H9 (cell line): ENCODE measurements around the gene ACSL3. TPM values are rescaled to one million over a fixed set of nuclear protein-coding genes. Genes with fewer than 3 reads are reported as not detected.

Experiments used
- DNase-seq: peaks from one replicate; pipeline ENCODE4 v3.0.0-alpha.2; 2017
- H2AFZ ChIP-seq: one replicate; pipeline ENCODE4 v1.6.1; 2013; ENCODE audit warnings: mild to moderate bottlenecking, low read length, control low read depth, moderate library complexity
- H2AK5ac ChIP-seq: 2 replicates; pipeline ENCODE4 v1.6.1; 2013; ENCODE audit warnings: low read length, control low read depth, mixed read lengths; ENCODE audit not compliant: insufficient read length
- H2BK120ac ChIP-seq: one replicate; pipeline ENCODE4 v1.6.1; 2013; ENCODE audit warnings: low read depth, mild to moderate bottlenecking, low read length, control low read depth, inconsistent platforms; ENCODE audit not compliant: poor library complexity, severe bottlenecking
- H2BK12ac ChIP-seq: 2 replicates; pipeline ENCODE4 v1.6.1; 2013; ENCODE audit warnings: low read length, control low read depth, mixed read lengths, low read depth; ENCODE audit not compliant: insufficient read length
- H2BK15ac ChIP-seq: 2 replicates; pipeline ENCODE4 v1.6.1; 2013; ENCODE audit warnings: low read depth, low read length, control low read depth
- H2BK20ac ChIP-seq: one replicate; pipeline ENCODE4 v1.6.1; 2013; ENCODE audit warnings: low read depth, mild to moderate bottlenecking, low read length, control low read depth, inconsistent platforms; ENCODE audit not compliant: poor library complexity, severe bottlenecking
- H2BK5ac ChIP-seq: 2 replicates; pipeline ENCODE4 v1.6.1; 2013; ENCODE audit warnings: low read length, control low read depth, mixed read lengths; ENCODE audit not compliant: insufficient read length
- H3K14ac ChIP-seq: 2 replicates; pipeline ENCODE4 v1.6.1; 2013; ENCODE audit warnings: low read length, control low read depth; ENCODE audit not compliant: insufficient read depth
- H3K18ac ChIP-seq: 2 replicates; pipeline ENCODE4 v1.6.1; 2013; ENCODE audit warnings: low read depth, mild to moderate bottlenecking, mixed read lengths, low read length, control low read depth; ENCODE audit not compliant: insufficient read length
- H3K23ac ChIP-seq: 2 replicates; pipeline ENCODE4 v1.6.1; 2013; ENCODE audit warnings: low read length, control low read depth, mixed read lengths, low read depth; ENCODE audit not compliant: insufficient read length
- H3K23me2 ChIP-seq: 2 replicates; pipeline ENCODE4 v1.6.1; 2013; ENCODE audit warnings: low read depth, mild to moderate bottlenecking, mixed read lengths, low read length, control low read depth; ENCODE audit not compliant: insufficient read length, poor library complexity, severe bottlenecking
- H3K27ac ChIP-seq: 2 replicates; pipeline ENCODE4 v1.5.1; 2013; ENCODE audit warnings: low read length, control low read depth, mixed read lengths, low read depth; ENCODE audit not compliant: insufficient read length
- H3K27me3 ChIP-seq: 2 replicates; pipeline ENCODE4 v1.6.1; 2013; ENCODE audit warnings: low read length, control low read depth, inconsistent platforms; ENCODE audit not compliant: insufficient read depth
- H3K4ac ChIP-seq: 2 replicates; pipeline ENCODE4 v1.6.1; 2013; ENCODE audit warnings: low read depth, mild to moderate bottlenecking, control low read depth, inconsistent platforms, low read length, moderate library complexity
- H3K4me1 ChIP-seq: 2 replicates; pipeline ENCODE4 v1.6.1; 2013; ENCODE audit warnings: low read length, control low read depth, inconsistent platforms; ENCODE audit not compliant: insufficient read depth
- H3K4me2 ChIP-seq: 2 replicates; pipeline ENCODE4 v1.6.1; 2013; ENCODE audit warnings: low read length, control low read depth, mixed read lengths; ENCODE audit not compliant: insufficient read length, insufficient read depth
- H3K56ac ChIP-seq: 2 replicates; pipeline ENCODE4 v1.6.1; 2013; ENCODE audit warnings: low read depth, mild to moderate bottlenecking, mixed read lengths, low read length, control low read depth; ENCODE audit not compliant: insufficient read length
- H3K79me1 ChIP-seq: 2 replicates; pipeline ENCODE4 v1.6.1; 2013; ENCODE audit warnings: low read depth, mild to moderate bottlenecking, moderate library complexity, low read length, control low read depth, inconsistent platforms; ENCODE audit not compliant: insufficient read depth, poor library complexity, severe bottlenecking
- H3K79me2 ChIP-seq: 2 replicates; pipeline ENCODE4 v1.6.1; 2013; ENCODE audit warnings: low read length, control low read depth, inconsistent platforms; ENCODE audit not compliant: insufficient read depth
- H3K9ac ChIP-seq: 2 replicates; pipeline ENCODE4 v1.6.1; 2013; ENCODE audit warnings: low read length, control low read depth, mixed read lengths; ENCODE audit not compliant: insufficient read length; ENCODE audit errors: extremely low read depth
- H3K9me3 ChIP-seq: one replicate; pipeline ENCODE4 v1.6.1; 2013; ENCODE audit warnings: low read depth, low read length, inconsistent platforms; ENCODE audit not compliant: control insufficient read depth
- H3T11ph ChIP-seq: one replicate; pipeline ENCODE4 v1.6.1; 2013; ENCODE audit warnings: mild to moderate bottlenecking, low read length, control low read depth, inconsistent platforms
- H4K20me1 ChIP-seq: one replicate; pipeline ENCODE4 v1.6.1; 2013; ENCODE audit not compliant: control insufficient read depth, insufficient read length, insufficient read depth
- H4K5ac ChIP-seq: 2 replicates; pipeline ENCODE4 v1.6.1; 2013; ENCODE audit warnings: low read depth, mild to moderate bottlenecking, mixed read lengths, low read length, control low read depth; ENCODE audit not compliant: insufficient read length
- H4K8ac ChIP-seq: replicated peaks from 2 replicates; pipeline ENCODE4 v1.6.1; 2013; ENCODE audit warnings: low read length, control low read depth, mixed read lengths, low read depth; ENCODE audit not compliant: insufficient read length
- H4K91ac ChIP-seq: 2 replicates; pipeline ENCODE4 v1.6.1; 2013; ENCODE audit warnings: low read depth, mild to moderate bottlenecking, moderate library complexity, mixed read lengths, low read length, control low read depth; ENCODE audit not compliant: insufficient read length
- H3K27ac Mint-ChIP-seq, 3 experiments: 2 replicates in 2 of 3; 3 replicates in 1 of 3; pipeline ENCODE4 v1.8.0; 2020 to 2021; ENCODE audit warnings: mixed read lengths in 3 of 3, mild to moderate bottlenecking in 1 of 3, moderate library complexity in 1 of 3
- H3K27me3 Mint-ChIP-seq: 2 replicates; pipeline ENCODE4 v1.8.0; 2021; ENCODE audit warnings: low read depth, mild to moderate bottlenecking, moderate library complexity, mixed read lengths
- H3K36me3 Mint-ChIP-seq, 3 experiments: 2 replicates in 2 of 3; 3 replicates in 1 of 3; pipeline ENCODE4 v1.8.0; 2020 to 2021; ENCODE audit warnings: low read depth in 3 of 3, mixed read lengths in 3 of 3; ENCODE audit not compliant: insufficient read depth in 1 of 3
- H3K4me1 Mint-ChIP-seq, 2 experiments: 2 replicates each; pipeline ENCODE4 v1.8.0; 2020; ENCODE audit warnings: mixed read lengths in 2 of 2
- H3K4me3 Mint-ChIP-seq, 2 experiments: 2 replicates in 1 of 2; 3 replicates in 1 of 2; pipeline ENCODE4 v1.8.0; 2020 to 2021; ENCODE audit warnings: mild to moderate bottlenecking in 2 of 2, mixed read lengths in 2 of 2, moderate library complexity in 1 of 2
- H3K9me3 Mint-ChIP-seq, 2 experiments: 2 replicates in 1 of 2; 3 replicates in 1 of 2; pipeline ENCODE4 v1.8.0; 2020; ENCODE audit warnings: mild to moderate bottlenecking in 2 of 2, mixed read lengths in 2 of 2, moderate library complexity in 1 of 2
- CTCF ChIP-seq: fragments of 200-600 bp; sonication (generic); conservative IDR thresholded peaks from 3 replicates; pipeline ENCODE4 v1.8.0; 2021; ENCODE audit warnings: antibody characterized with exemption, mild to moderate bottlenecking
- WGBS: extraction: QIAGEN DNeasy Blood & Tissue Kit; methylation state at CpG from one replicate; pipeline ENCODE4 v1.1.7; 2013; ENCODE audit warnings: missing lambda C conversion rate, low lambda C conversion rate, mixed read lengths; ENCODE audit not compliant: insufficient read length; ENCODE audit errors: extremely low coverage; 5-methylcytosine and 5-hydroxymethylcytosine counted together
- total RNA-seq: library from RNA; stranded (reverse); gene quantifications from 2 replicates; pipeline ENCODE4 v1.2.1, GENCODE V29; 2021

ACSL3 gene
- total RNA-seq, 1 experiment from 2014 or later, result 60.9 TPM

DNA sequence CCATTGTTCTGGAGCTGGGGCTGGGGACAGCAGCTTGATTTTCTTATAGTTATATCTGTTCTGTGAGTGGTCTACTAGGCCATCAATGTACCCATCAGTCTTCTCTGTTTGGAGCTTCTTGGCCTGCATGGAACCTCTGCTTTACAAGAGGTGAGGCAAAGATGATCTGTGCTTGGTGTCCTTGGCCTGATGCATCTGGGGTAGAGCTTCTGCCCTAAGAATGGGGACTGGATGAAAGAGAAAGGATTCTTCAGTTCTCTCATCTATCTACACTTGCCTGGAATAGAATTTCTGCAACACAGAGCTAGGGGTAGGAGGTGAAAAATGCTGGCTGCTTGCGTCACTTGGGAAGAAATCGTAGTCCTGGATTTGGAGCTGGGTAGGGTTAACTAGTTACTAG, 46.2 kb downstream of the ACSL3 start:
- H2BK5ac ChIP-seq, result no peak overlapping the region
- no peak overlapping the region for H3K4ac ChIP-seq
- H3K23ac ChIP-seq, result no peak overlapping the region
- no peaks in the 10 kb centered on the region for H3K27me3 ChIP-seq
- no peak overlapping the region for H4K5ac ChIP-seq
- H2AFZ ChIP-seq, result no peak overlapping the region
- H3T11ph ChIP-seq, result no peak overlapping the region
- DNase-seq, result no peak
- WGBS, result no CpG with 5 or more reads among the region's 2 CpGs
- H2BK20ac ChIP-seq, result no peak overlapping the region
- H4K20me1 ChIP-seq, result no peaks in the 10 kb centered on the region
- TF ChIP-seq CTCF, result no peak
- H3K9me3 ChIP-seq, result no peaks in the 10 kb centered on the region
- peaks cover 47 to 48% of the 10 kb centered on the region in 2 experiments for H3K4me1 Mint-ChIP-seq
- H2BK12ac ChIP-seq, result no peak overlapping the region
- H3K14ac ChIP-seq, result no peak overlapping the region
- no peak overlapping the region for H2BK120ac ChIP-seq
- H3K18ac ChIP-seq, result no peak overlapping the region
- no peak overlapping the region for H3K56ac ChIP-seq
- H2AK5ac ChIP-seq, result no peak overlapping the region
- no peak overlapping the region for H3K4me2 ChIP-seq
- H3K9me3 Mint-ChIP-seq, result no peaks in the 10 kb centered on the region
- no peaks in the 10 kb centered on the region for H3K23me2 ChIP-seq
- H3K27ac ChIP-seq, result no peak overlapping the region
- H3K9ac ChIP-seq, result no peak overlapping the region
- H3K36me3 Mint-ChIP-seq, result peaks cover 17 to 27% (median 25%) of the 10 kb centered on the region in 3 experiments; a peak in 6 of 7 replicates
- H3K27me3 Mint-ChIP-seq, result no peaks in the 10 kb centered on the region
- H3K4me3 Mint-ChIP-seq, result no peak overlapping the region; a peak in 1 of 5 replicates
- H3K79me2 ChIP-seq, result peaks cover 16% of the 10 kb centered on the region
- peaks cover 5% of the 10 kb centered on the region for H3K79me1 ChIP-seq
- peak overlapping the region; percentile 4 to 92 (median 59); a peak in 6 of 7 replicates for H3K27ac Mint-ChIP-seq
- H4K8ac ChIP-seq, result no peak overlapping the region
- peaks cover 8% of the 10 kb centered on the region; the same call in 1 of the 2 replicates for H3K4me1 ChIP-seq
- H4K91ac ChIP-seq, result no peak overlapping the region
- H2BK15ac ChIP-seq, result no peak overlapping the region
